Karpas-422 (cell line): Measurements from ENCODE around the gene BMPR1A. TPM values are rescaled to one million over a fixed set of nuclear protein-coding genes. Genes with fewer than 3 reads are reported as not detected.

Source experiments
- DNase-seq: peaks from one replicate; pipeline ENCODE4 v3.0.0-alpha.2; 2015
- H2AFZ ChIP-seq: fragments of 200-600 bp; sonication (generic); 2 replicates; pipeline ENCODE4 v1.6.1; 2014; ENCODE audit warnings: antibody characterized with exemption, low read length, mixed read lengths
- H3K27ac ChIP-seq: fragments of 200-600 bp; sonication (generic); 2 replicates; pipeline ENCODE4 v1.5.1; 2014; ENCODE audit warnings: mild to moderate bottlenecking, low read length, moderate library complexity
- H3K27me3 ChIP-seq: fragments of 200-600 bp; sonication (generic); 2 replicates; pipeline ENCODE4 v1.6.1; 2014; ENCODE audit warnings: low read length, mixed read lengths
- H3K36me3 ChIP-seq: fragments of 200-600 bp; sonication (generic); 2 replicates; pipeline ENCODE4 v1.6.1; 2014; ENCODE audit warnings: low read length, mixed read lengths; ENCODE audit not compliant: insufficient read depth
- H3K4me1 ChIP-seq: fragments of 200-600 bp; sonication (generic); 2 replicates; pipeline ENCODE4 v1.6.1; 2014; ENCODE audit warnings: mild to moderate bottlenecking, low read length, mixed read lengths
- H3K4me2 ChIP-seq: fragments of 200-600 bp; sonication (generic); 2 replicates; pipeline ENCODE4 v1.6.1; 2014; ENCODE audit warnings: low read length, low read depth, mild to moderate bottlenecking; ENCODE audit not compliant: poor library complexity, severe bottlenecking
- H3K4me3 ChIP-seq: fragments of 200-600 bp; sonication (generic); 2 replicates; pipeline ENCODE4 v1.5.1; 2014; ENCODE audit warnings: mild to moderate bottlenecking, antibody characterized with exemption, low read length, mixed read lengths
- H3K79me2 ChIP-seq: fragments of 200-600 bp; sonication (generic); 2 replicates; pipeline ENCODE4 v1.6.1; 2014; ENCODE audit warnings: mild to moderate bottlenecking, low read length, mixed read lengths
- H3K9ac ChIP-seq: fragments of 200-600 bp; sonication (generic); 2 replicates; pipeline ENCODE4 v1.6.0; 2014; ENCODE audit warnings: low read length
- H3K9me2 ChIP-seq: fragments of 200-600 bp; sonication (generic), shearing (Covaris generic); replicated peaks from 2 replicates; pipeline ENCODE4 v1.6.0; 2014; ENCODE audit warnings: mild to moderate bottlenecking, low read length, moderate library complexity; ENCODE audit not compliant: insufficient read depth
- H3K9me3 ChIP-seq: fragments of 300-700, 200-600 bp; sonication (generic); 2 replicates; pipeline ENCODE4 v1.6.1; 2014; ENCODE audit warnings: low read length, mixed read lengths
- H4K20me1 ChIP-seq: fragments of 200-600 bp; sonication (generic); 2 replicates; pipeline ENCODE4 v1.6.1; 2014; ENCODE audit warnings: mild to moderate bottlenecking, antibody characterized with exemption, low read length, low read depth; ENCODE audit not compliant: insufficient read depth
- total RNA-seq: library from RNA; depleted of rRNA; stranded (reverse); fragments of >200 nt; shearing (Covaris generic); gene quantifications from 2 replicates; pipeline ENCODE4 v1.2.3, GENCODE V29; 2014; ENCODE audit warnings: low replicate concordance

The BMPR1A gene
- total RNA-seq, 1 experiment from 2014 or later, result 2.2 TPM

DNA sequence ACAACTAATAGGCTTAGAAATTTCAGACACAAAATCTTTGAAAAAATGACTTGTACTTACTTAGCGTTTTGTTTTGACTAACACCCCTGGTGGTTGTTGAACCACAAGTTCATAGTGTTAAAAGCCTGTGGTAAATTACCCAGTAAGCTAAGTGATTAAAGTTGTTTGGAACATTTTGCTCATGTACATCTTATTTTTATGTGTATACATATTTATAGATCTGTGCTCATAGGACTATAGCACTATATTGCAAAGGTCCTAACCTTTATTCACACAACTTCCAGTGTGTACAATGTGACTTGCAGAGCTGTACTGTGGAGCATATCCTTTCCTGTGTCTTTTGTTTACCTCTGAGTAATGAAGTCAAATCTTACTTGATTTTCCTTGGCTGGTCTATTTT lies 79.6 kb downstream of the BMPR1A start:
- Histone ChIP-seq H3K36me3 (no peaks in the 10 kb centered on the region), H4K20me1 (no peaks in the 10 kb centered on the region), H2AFZ (no peak overlapping the region), H3K27ac (no peak overlapping the region), H3K9me3 (no peaks in the 10 kb centered on the region), H3K79me2 (no peaks in the 10 kb centered on the region), H3K4me3 (no peak overlapping the region), H3K4me1 (no peaks in the 10 kb centered on the region), H3K4me2 (no peak overlapping the region), H3K27me3 (no peaks in the 10 kb centered on the region), H3K9me2 (no peaks in the 10 kb centered on the region), H3K9ac (no peak overlapping the region)
- DNase-seq, result no peak

DNA sequence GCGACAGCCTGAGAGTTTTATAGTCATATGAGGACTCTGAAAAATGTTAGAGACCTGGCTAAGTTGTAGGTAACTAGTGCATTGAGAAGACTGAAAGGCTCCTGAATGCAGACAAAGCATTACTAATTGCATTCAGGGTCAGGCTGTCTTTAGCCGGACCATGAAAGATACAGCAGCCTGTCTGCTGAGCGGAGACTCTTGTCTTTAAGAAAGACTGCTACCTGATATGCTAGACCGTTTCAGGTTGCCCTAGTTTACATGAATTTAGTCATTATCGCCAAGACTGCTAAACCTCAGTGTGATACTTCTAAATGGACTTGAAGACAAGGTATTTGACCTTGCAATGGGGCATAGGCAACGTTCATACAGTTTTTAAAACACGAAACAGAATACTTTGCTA lies 81.2 kb downstream of the BMPR1A start:
- Histone ChIP-seq H2AFZ (no peak overlapping the region), H3K4me1 (no peaks in the 10 kb centered on the region), H4K20me1 (no peaks in the 10 kb centered on the region), H3K4me2 (no peak overlapping the region), H3K27ac (no peak overlapping the region), H3K4me3 (no peak overlapping the region), H3K27me3 (no peaks in the 10 kb centered on the region), H3K9me2 (no peaks in the 10 kb centered on the region), H3K9me3 (no peaks in the 10 kb centered on the region), H3K9ac (no peak overlapping the region), H3K79me2 (no peaks in the 10 kb centered on the region), H3K36me3 (no peaks in the 10 kb centered on the region)
- no peak for DNase-seq

DNA sequence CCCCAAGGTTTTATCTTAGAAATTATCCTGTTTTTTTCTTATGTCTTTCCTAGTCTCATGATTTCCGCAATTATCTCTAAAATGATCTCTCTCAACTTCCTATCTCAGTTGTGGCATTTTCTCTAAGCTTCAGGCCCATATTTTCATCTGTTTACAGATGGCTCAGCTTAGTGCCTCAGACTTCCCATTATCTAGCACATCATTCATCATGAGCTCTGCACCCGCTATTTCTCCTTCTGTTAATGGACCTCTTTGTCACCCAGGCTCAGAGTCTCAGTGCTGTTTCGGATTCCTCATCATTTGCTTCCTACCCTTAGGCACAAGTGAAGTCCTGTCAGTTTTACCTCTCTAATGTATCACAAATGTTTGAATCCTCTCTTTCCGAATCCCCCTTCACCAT lies 84.1 kb downstream of the BMPR1A start:
- H3K36me3 ChIP-seq, result no peaks in the 10 kb centered on the region
- H3K9me3 ChIP-seq, result no peaks in the 10 kb centered on the region
- H3K4me3 ChIP-seq, result no peak overlapping the region
- H3K27me3 ChIP-seq, result no peaks in the 10 kb centered on the region
- no peak overlapping the region for H3K9ac ChIP-seq
- H2AFZ ChIP-seq, result no peak overlapping the region
- no peak overlapping the region for H3K27ac ChIP-seq
- H4K20me1 ChIP-seq, result no peaks in the 10 kb centered on the region
- H3K4me2 ChIP-seq, result no peak overlapping the region
- no peaks in the 10 kb centered on the region for H3K9me2 ChIP-seq
- DNase-seq, result no peak
- no peaks in the 10 kb centered on the region for H3K4me1 ChIP-seq
- no peaks in the 10 kb centered on the region for H3K79me2 ChIP-seq

DNA sequence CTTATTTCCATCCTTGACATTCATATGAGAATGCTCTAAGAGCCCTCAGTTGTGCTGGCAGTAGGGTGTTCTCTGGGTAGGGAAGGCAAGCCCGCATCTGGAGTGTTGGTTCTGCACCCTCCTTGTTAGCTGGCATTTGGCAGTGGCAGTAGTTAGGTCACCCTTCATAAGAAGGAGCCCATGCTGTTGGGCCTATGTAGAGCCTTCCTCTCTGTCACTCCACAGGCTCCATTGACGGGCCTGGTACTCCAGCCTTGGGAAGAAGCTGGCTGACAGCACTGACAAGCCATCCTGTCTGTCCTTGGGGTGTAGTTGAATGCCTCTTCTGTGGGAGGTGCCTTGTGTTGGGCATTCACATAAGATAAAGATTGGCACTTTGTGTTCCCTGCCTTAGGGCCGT lies 89.7 kb downstream of the BMPR1A start:
- Histone ChIP-seq H3K4me1 (no peaks in the 10 kb centered on the region), H2AFZ (no peak overlapping the region), H3K36me3 (no peaks in the 10 kb centered on the region), H3K4me3 (no peak overlapping the region), H3K9me3 (no peaks in the 10 kb centered on the region), H3K79me2 (no peaks in the 10 kb centered on the region), H3K9me2 (no peaks in the 10 kb centered on the region), H3K9ac (no peak overlapping the region), H3K27me3 (no peaks in the 10 kb centered on the region), H3K4me2 (no peak overlapping the region), H4K20me1 (no peaks in the 10 kb centered on the region), H3K27ac (no peak overlapping the region)
- DNase-seq, result no peak

DNA sequence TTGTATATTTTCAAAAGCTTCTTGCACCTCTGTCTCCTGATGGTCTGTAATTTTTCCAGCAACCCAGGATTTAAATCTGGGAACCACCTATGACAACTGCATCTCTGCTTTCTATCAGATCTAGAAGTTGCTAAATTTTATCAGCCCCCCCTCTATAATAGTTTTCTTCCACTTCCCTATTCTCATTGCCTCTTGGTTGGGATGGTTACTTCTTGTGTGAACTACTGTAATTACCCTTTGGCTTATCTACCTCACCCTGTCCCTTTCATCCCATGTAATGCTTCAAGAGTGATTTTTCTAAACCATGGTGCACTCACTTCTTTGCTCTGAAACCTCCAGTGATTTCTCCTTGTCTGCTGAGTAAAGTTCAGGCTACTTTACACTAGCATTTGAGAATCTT lies 92.3 kb downstream of the BMPR1A start:
- Histone ChIP-seq H3K36me3 (no peaks in the 10 kb centered on the region), H3K4me2 (no peak overlapping the region), H3K4me1 (no peaks in the 10 kb centered on the region), H3K9me2 (no peaks in the 10 kb centered on the region), H3K79me2 (no peaks in the 10 kb centered on the region), H3K27me3 (no peaks in the 10 kb centered on the region), H2AFZ (no peak overlapping the region), H3K9me3 (no peaks in the 10 kb centered on the region), H3K4me3 (no peak overlapping the region), H4K20me1 (no peaks in the 10 kb centered on the region), H3K27ac (no peak overlapping the region), H3K9ac (no peak overlapping the region)
- no peak for DNase-seq

DNA sequence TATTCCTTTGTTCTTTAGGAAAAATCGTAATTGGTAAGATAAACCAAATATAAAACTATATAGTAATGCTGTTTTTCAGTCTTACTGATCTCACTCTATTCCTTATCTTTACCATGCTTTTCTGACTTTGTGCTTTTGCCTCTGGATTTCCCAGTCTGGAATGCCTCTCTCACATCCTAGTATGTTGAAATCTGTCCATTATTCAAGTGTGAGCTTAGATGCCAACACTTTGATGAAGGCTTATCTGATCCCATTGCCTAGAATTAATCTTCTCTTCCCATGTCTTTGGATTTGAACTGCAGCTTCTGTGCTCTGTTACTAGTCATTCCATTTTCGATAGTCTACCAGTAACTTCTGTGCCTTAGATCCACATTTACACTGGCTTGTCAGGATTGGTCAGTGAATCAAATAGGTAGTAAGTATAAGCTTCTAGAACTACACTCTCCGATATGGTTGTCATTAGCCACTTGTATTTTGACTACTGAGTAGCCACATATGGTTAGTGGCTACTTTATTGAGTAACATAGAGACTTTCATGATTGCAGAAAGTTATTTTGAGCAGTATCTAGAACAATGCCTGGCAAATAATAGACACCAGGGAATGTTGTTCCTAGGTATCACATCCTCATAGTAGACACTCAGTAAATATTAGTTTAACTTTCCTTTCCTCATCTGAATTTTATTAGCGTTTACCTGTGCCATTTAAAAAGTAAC lies 92.9 kb downstream of the BMPR1A start:
- no peaks in the 10 kb centered on the region for H3K9me2 ChIP-seq
- H2AFZ ChIP-seq, result no peak overlapping the region
- H3K4me1 ChIP-seq, result no peaks in the 10 kb centered on the region
- H3K36me3 ChIP-seq, result no peaks in the 10 kb centered on the region
- H3K9ac ChIP-seq, result no peak overlapping the region
- H3K79me2 ChIP-seq, result no peaks in the 10 kb centered on the region
- no peaks in the 10 kb centered on the region for H3K9me3 ChIP-seq
- no peaks in the 10 kb centered on the region for H3K27me3 ChIP-seq
- DNase-seq, result no peak
- H3K4me2 ChIP-seq, result no peak overlapping the region
- no peak overlapping the region for H3K4me3 ChIP-seq
- H4K20me1 ChIP-seq, result no peaks in the 10 kb centered on the region
- H3K27ac ChIP-seq, result no peak overlapping the region

DNA sequence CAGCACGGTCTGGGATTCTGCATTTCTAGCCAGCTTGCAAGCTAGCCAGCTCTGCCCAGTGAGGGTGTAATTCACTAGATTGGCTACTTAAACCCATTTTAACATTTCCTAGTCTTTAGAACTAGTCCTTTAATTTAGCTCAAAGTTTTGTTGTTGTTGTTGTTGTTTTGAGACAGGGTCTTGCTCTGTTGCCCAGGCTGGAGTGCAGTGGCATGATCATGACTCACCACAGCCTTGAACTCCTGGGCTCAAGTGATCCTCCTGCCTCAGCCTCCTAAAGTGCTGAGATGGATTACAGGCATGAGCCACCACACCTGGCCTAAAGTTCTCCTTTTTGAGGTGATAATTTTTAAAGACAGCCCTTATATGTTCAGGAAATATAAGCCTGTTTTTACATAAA lies 94.1 kb downstream of the BMPR1A start:
- Histone ChIP-seq H2AFZ (no peak overlapping the region), H3K36me3 (no peaks in the 10 kb centered on the region), H4K20me1 (no peaks in the 10 kb centered on the region), H3K4me2 (no peak overlapping the region), H3K9ac (no peak overlapping the region), H3K79me2 (no peaks in the 10 kb centered on the region), H3K9me3 (no peaks in the 10 kb centered on the region), H3K4me3 (no peak overlapping the region), H3K9me2 (no peaks in the 10 kb centered on the region), H3K4me1 (no peaks in the 10 kb centered on the region), H3K27ac (no peak overlapping the region), H3K27me3 (no peaks in the 10 kb centered on the region)
- DNase-seq, result no peak

DNA sequence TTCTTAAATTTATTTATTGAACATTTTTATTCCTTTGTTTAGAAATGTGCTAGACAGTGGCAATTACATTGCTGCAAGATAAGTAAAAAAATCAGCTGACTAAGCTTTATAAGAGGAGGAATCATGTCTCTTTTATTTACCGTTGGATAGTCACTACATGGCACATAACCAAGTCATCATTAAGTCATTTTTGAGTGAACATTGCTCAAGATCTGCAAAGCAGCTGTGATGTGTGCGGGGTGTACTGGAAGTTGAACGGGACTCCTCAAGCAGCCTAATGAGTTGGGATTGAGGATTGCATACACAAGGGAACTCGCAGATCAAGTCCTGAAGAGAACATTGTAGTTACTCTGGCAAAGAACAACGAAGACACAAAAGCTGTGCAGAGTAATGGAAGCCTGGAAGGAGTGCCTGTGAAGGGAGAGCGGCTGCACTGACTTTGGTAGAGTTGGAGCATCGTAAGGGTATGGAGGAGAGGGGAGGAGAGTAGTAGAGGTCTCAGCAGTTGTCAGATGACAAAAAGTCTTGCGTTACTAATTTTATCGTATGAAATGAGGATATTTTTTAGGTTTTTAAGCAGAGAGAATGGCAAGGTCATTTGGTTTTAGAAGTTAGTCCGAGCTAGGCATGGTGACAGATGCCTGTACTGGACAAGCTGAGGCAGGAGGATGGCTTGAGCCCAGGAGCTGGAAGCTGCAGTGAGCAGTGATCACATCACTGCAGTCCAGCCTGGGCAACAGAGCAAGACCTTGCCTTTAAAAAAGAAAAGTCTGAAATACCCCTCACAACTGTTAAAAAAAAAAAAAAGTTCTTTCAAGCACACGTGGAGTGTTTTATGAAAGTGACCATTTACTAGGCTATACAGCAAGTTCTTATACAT lies 95.1 kb downstream of the BMPR1A start:
- no peak overlapping the region for H2AFZ ChIP-seq
- no peaks in the 10 kb centered on the region for H3K9me2 ChIP-seq
- H3K36me3 ChIP-seq, result no peaks in the 10 kb centered on the region
- no peak overlapping the region for H3K9ac ChIP-seq
- no peak overlapping the region for H3K4me3 ChIP-seq
- H3K27me3 ChIP-seq, result no peaks in the 10 kb centered on the region
- H4K20me1 ChIP-seq, result no peaks in the 10 kb centered on the region
- H3K27ac ChIP-seq, result no peak overlapping the region
- H3K4me2 ChIP-seq, result no peak overlapping the region
- H3K79me2 ChIP-seq, result no peaks in the 10 kb centered on the region
- no peak for DNase-seq
- H3K4me1 ChIP-seq, result no peaks in the 10 kb centered on the region
- no peaks in the 10 kb centered on the region for H3K9me3 ChIP-seq
